HG03159 (cell line): ENCODE results near the gene ZNF763.
"Not testable (repeated sequence)": the region's sequence is repeated elsewhere in the genome, so short reads cannot be mapped to it uniquely, and the experiment has no call there.

Experiments
- ATAC-seq: cut with Tn5 transposase; IDR thresholded peaks from one replicate; pipeline ENCODE4 v1.9.1; 2021; ENCODE audit warnings: mild to moderate bottlenecking, moderate library complexity; ENCODE audit not compliant: unreplicated experiment

ZNF763 gene

GRCh38 chr19:11970174-11970573 is 5.3 kb downstream of the ZNF763 start:
- no peak for ATAC-seq

GRCh38 chr19:11971041-11971440 is 6.2 kb downstream of the ZNF763 start:
- no peak for ATAC-seq

GRCh38 chr19:11973019-11973810 is 8.4 kb downstream of the ZNF763 start:
- ATAC-seq = no peak

- no peak for ATAC-seq
These were observed 13.8 kb downstream of the ZNF763 start for GRCh38 chr19:11978492-11979100.

GRCh38 chr19:11979527-11979926 is 14.7 kb downstream of the ZNF763 start:
- no peak for ATAC-seq

GRCh38 chr19:11982526-11982925 is 17.7 kb downstream of the ZNF763 start:
- ATAC-seq = no peak

- no peak for ATAC-seq
These were observed 20.1 kb downstream of the ZNF763 start for GRCh38 chr19:11984986-11985385.

- no peak for ATAC-seq
These were observed 21.9 kb downstream of the ZNF763 start for GRCh38 chr19:11986754-11987153.

GRCh38 chr19:11987405-11988281 is 22.8 kb downstream of the ZNF763 start:
- peak; percentile 74 for ATAC-seq

GRCh38 chr19:11989112-11989456 is 24.2 kb downstream of the ZNF763 start:
- no peak for ATAC-seq

- not testable (repeated sequence) for ATAC-seq
These were observed 27.1 kb downstream of the ZNF763 start for GRCh38 chr19:11991921-11992320.

- no peak for ATAC-seq
These were observed 30.3 kb downstream of the ZNF763 start for GRCh38 chr19:11995174-11995573.

GRCh38 chr19:12000152-12000981 is 35.5 kb downstream of the ZNF763 start:
- ATAC-seq = no peak

GRCh38 chr19:12015015-12015752 is 50.3 kb downstream of the ZNF763 start:
- no peak for ATAC-seq

GRCh38 chr19:12015753-12016116 is 50.9 kb downstream of the ZNF763 start:
- no peak for ATAC-seq
